Neural cell (in vitro differentiated cells): ENCODE data around the gene STX17. TPM values are rescaled to one million over a fixed set of nuclear protein-coding genes. Genes with fewer than 3 reads are reported as not detected.

Experiments used
- H2AFZ ChIP-seq: fragments of 200-600, 300-800 bp; sonication (generic), shearing (Covaris generic); 2 replicates; pipeline ENCODE4 v1.6.0; 2014; ENCODE audit warnings: low read depth, mild to moderate bottlenecking, antibody characterized with exemption, low read length, moderate library complexity
- H3F3A ChIP-seq: fragments of 200-600 bp; shearing (Covaris generic); 2 replicates; pipeline ENCODE4 v1.6.1; 2016; ENCODE audit warnings: mild to moderate bottlenecking, moderate library complexity, mixed read lengths, antibody characterized with exemption, low read length; ENCODE audit not compliant: insufficient read depth, poor library complexity, severe bottlenecking
- H3K27ac ChIP-seq: fragments of 200-600, 300-800 bp; sonication (generic), shearing (Covaris generic); 2 replicates; pipeline ENCODE4 v1.5.1; 2014; ENCODE audit warnings: mild to moderate bottlenecking, low read length, moderate library complexity
- H3K27me3 ChIP-seq: fragments of 300-800, 200-600 bp; sonication (generic), shearing (Covaris generic); 2 replicates; pipeline ENCODE4 v1.6.0; 2014; ENCODE audit warnings: mild to moderate bottlenecking, low read depth, low read length, moderate library complexity; ENCODE audit not compliant: insufficient read depth
- H3K36me3 ChIP-seq: fragments of 300-800, 200-600 bp; sonication (generic), shearing (Covaris generic); 2 replicates; pipeline ENCODE4 v1.5.1; 2014; ENCODE audit warnings: mild to moderate bottlenecking, antibody characterized with exemption, low read length, moderate library complexity; ENCODE audit not compliant: insufficient read depth
- H3K4me2 ChIP-seq: fragments of 300-800, 200-600 bp; sonication (generic), shearing (Covaris generic); 2 replicates; pipeline ENCODE4 v1.6.0; 2014; ENCODE audit warnings: mild to moderate bottlenecking, low read length
- H3K4me3 ChIP-seq: fragments of 300-800, 200-600 bp; sonication (generic), shearing (Covaris generic); 2 replicates; pipeline ENCODE4 v1.5.1; 2014; ENCODE audit warnings: mild to moderate bottlenecking, low read length, moderate library complexity
- H3K79me2 ChIP-seq: fragments of 200-600 bp; shearing (Covaris generic); replicated peaks from 2 replicates; pipeline ENCODE4 v1.6.0; 2014; ENCODE audit warnings: mild to moderate bottlenecking, low read length, moderate library complexity; ENCODE audit not compliant: insufficient read depth
- H3K9ac ChIP-seq: fragments of 300-800, 200-600 bp; sonication (generic), shearing (Covaris generic); 2 replicates; pipeline ENCODE4 v1.6.1; 2016; ENCODE audit warnings: mild to moderate bottlenecking, low read length, mixed read lengths
- H3K9me2 ChIP-seq: fragments of 200-600 bp; shearing (Covaris generic); 2 replicates; pipeline ENCODE4 v1.6.1; 2016; ENCODE audit warnings: mild to moderate bottlenecking, low read length, mixed read lengths; ENCODE audit not compliant: insufficient read depth
- H3K9me3 ChIP-seq: fragments of 200-600, 300-800 bp; sonication (generic), shearing (Covaris generic); 2 replicates; pipeline ENCODE4 v1.6.1; 2016; ENCODE audit warnings: mild to moderate bottlenecking, mixed run types, low read length, moderate library complexity, mixed read lengths
- H4K20me1 ChIP-seq: fragments of 200-600 bp; shearing (Covaris generic); 2 replicates; pipeline ENCODE4 v1.6.1; 2016; ENCODE audit warnings: mild to moderate bottlenecking, mixed run types; ENCODE audit not compliant: insufficient read depth
- CTCF ChIP-seq: fragments of 450-650 bp; IDR thresholded peaks from 2 replicates; pipeline ENCODE4 v1.5.1; 2014; ENCODE audit warnings: antibody characterized with exemption, mild to moderate bottlenecking, moderate library complexity; ENCODE audit not compliant: poor library complexity, severe bottlenecking
- EZH2 ChIP-seq: fragments of 200-600, 300-800 bp; shearing (Covaris generic), sonication (generic); IDR thresholded peaks from 2 replicates; pipeline ENCODE4 v1.6.1; 2014; ENCODE audit warnings: antibody characterized with exemption, low read length, borderline replicate concordance, mild to moderate bottlenecking; ENCODE audit not compliant: insufficient read depth, poor library complexity, severe bottlenecking
- MXI1 ChIP-seq: fragments of 450-650 bp; conservative IDR thresholded peaks from 2 replicates; pipeline ENCODE4 v1.6.1; 2014; ENCODE audit warnings: antibody characterized with exemption, mild to moderate bottlenecking; ENCODE audit not compliant: poor library complexity, severe bottlenecking
- POLR2AphosphoS5 ChIP-seq: IDR thresholded peaks from 2 replicates; pipeline ENCODE4 v1.6.1; 2012
- SMC3 ChIP-seq: fragments of 450-650 bp; conservative IDR thresholded peaks from 2 replicates; pipeline ENCODE4 v1.6.1; 2014; ENCODE audit warnings: antibody characterized with exemption, mild to moderate bottlenecking, moderate library complexity; ENCODE audit not compliant: poor library complexity
- TAF1 ChIP-seq: IDR thresholded peaks from 2 replicates; pipeline ENCODE4 v1.6.1; 2012; ENCODE audit warnings: low read depth
- polyA plus RNA-seq: library from polyadenylated mRNA; depleted of rRNA; stranded (reverse); fragments of >200 nt; gene quantifications from 2 replicates; pipeline ENCODE4 v1.2.3, GENCODE V29; 2014
- TF ChIP-seq, protein P1 (sequence below): IDR thresholded peaks from 2 replicates; pipeline ENCODE4 v1.6.1; 2012; ENCODE audit warnings: borderline replicate concordance

STX17 gene
- polyA plus RNA-seq, 1 donor from 2014 or later: 3.3 TPM

GRCh38 chr9:99868845-99869244, 37.6 kb upstream of the STX17 start:
- Histone ChIP-seq H3K4me2 (no peak overlapping the region), H3K27me3 (no peaks in the 10 kb centered on the region), H3K79me2 (no peaks in the 10 kb centered on the region), H3K9me3 (no peaks in the 10 kb centered on the region), H4K20me1 (no peaks in the 10 kb centered on the region), H3K36me3 (no peaks in the 10 kb centered on the region), H2AFZ (no peak overlapping the region), H3F3A (no peaks in the 10 kb centered on the region), H3K9me2 (no peaks in the 10 kb centered on the region), H3K4me3 (no peak overlapping the region), H3K9ac (no peak overlapping the region), H3K27ac (no peak overlapping the region)
- no peak for TF ChIP-seq CTCF
- no peak for TF ChIP-seq TAF1
- TF ChIP-seq SMC3: no peak
- no peak for TF ChIP-seq EZH2
- TF ChIP-seq MXI1: no peak
- TF ChIP-seq, protein P1, sequence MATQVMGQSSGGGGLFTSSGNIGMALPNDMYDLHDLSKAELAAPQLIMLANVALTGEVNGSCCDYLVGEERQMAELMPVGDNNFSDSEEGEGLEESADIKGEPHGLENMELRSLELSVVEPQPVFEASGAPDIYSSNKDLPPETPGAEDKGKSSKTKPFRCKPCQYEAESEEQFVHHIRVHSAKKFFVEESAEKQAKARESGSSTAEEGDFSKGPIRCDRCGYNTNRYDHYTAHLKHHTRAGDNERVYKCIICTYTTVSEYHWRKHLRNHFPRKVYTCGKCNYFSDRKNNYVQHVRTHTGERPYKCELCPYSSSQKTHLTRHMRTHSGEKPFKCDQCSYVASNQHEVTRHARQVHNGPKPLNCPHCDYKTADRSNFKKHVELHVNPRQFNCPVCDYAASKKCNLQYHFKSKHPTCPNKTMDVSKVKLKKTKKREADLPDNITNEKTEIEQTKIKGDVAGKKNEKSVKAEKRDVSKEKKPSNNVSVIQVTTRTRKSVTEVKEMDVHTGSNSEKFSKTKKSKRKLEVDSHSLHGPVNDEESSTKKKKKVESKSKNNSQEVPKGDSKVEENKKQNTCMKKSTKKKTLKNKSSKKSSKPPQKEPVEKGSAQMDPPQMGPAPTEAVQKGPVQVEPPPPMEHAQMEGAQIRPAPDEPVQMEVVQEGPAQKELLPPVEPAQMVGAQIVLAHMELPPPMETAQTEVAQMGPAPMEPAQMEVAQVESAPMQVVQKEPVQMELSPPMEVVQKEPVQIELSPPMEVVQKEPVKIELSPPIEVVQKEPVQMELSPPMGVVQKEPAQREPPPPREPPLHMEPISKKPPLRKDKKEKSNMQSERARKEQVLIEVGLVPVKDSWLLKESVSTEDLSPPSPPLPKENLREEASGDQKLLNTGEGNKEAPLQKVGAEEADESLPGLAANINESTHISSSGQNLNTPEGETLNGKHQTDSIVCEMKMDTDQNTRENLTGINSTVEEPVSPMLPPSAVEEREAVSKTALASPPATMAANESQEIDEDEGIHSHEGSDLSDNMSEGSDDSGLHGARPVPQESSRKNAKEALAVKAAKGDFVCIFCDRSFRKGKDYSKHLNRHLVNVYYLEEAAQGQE: no peak
- no peak for TF ChIP-seq POLR2AphosphoS5

DNA sequence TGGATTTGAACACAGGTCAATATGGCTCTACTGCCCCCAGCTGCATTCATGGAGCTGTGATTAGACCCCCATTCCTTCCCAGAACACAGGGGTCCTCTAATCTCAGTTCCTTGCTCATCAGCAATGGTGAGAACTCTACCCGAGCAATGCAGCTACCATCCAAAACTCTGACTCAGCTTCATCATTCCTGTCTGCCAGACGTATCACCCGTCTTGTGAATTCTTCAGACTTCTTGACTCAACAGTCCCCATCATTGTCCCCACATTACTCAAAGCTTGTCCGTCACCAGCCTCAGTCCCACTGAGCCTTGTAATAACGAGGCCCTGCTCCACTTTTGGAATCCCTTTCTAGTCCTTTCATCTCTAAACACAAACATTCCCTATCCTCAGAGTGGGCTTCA, 36.3 kb upstream of the STX17 start:
- Histone ChIP-seq H3K4me3 (no peak overlapping the region), H2AFZ (no peak overlapping the region), H3K9me3 (no peaks in the 10 kb centered on the region), H3K36me3 (no peaks in the 10 kb centered on the region), H3K27ac (no peak overlapping the region), H4K20me1 (no peaks in the 10 kb centered on the region), H3K27me3 (no peaks in the 10 kb centered on the region), H3K9me2 (no peaks in the 10 kb centered on the region), H3K79me2 (no peaks in the 10 kb centered on the region), H3F3A (no peaks in the 10 kb centered on the region), H3K9ac (no peak overlapping the region), H3K4me2 (no peak overlapping the region)
- TF ChIP-seq, protein P1: no peak
